ENCODE measurements around the gene FBXW5.

Gene FBXW5

GRCh38 chr9:136934277-136934676 is 10.3 kb downstream of the FBXW5 start:
- DNase-seq (ENCODE audit: low spot score), result no peak

- no peak for DNase-seq (ENCODE audit: low spot score)
Measured at GRCh38 chr9:136931611-136932130, 12.9 kb downstream of the FBXW5 start.

GRCh38 chr9:136930014-136930413 is 14.5 kb downstream of the FBXW5 start:
- no peak for DNase-seq (ENCODE audit: low spot score)

GRCh38 chr9:136928591-136928990 is 15.9 kb downstream of the FBXW5 start:
- no peak for DNase-seq (ENCODE audit: low spot score)

GRCh38 chr9:136927343-136928271 is 16.9 kb downstream of the FBXW5 start:
- DNase-seq (ENCODE audit: low spot score), result no peak

GRCh38 chr9:136926749-136927148 is 17.8 kb downstream of the FBXW5 start:
- no peak for DNase-seq (ENCODE audit: low spot score)

GRCh38 chr9:136926154-136926704 is 18.3 kb downstream of the FBXW5 start:
- DNase-seq (ENCODE audit: low spot score), result no peak

- no peak for DNase-seq (ENCODE audit: low spot score)
Measured at GRCh38 chr9:136925414-136926153, 19.0 kb downstream of the FBXW5 start.

- DNase-seq (ENCODE audit: low spot score), result no peak
Measured at GRCh38 chr9:136923881-136924280, 20.7 kb downstream of the FBXW5 start.

GRCh38 chr9:136922540-136922939 is 22.0 kb downstream of the FBXW5 start:
- DNase-seq (ENCODE audit: low spot score), result no peak

- DNase-seq (ENCODE audit: low spot score), result no peak
Measured at GRCh38 chr9:136921718-136922117, 22.8 kb downstream of the FBXW5 start.

- DNase-seq (ENCODE audit: low spot score), result no peak
Measured at GRCh38 chr9:136921307-136921706, 23.2 kb downstream of the FBXW5 start.

GRCh38 chr9:136920734-136921231 is 23.8 kb downstream of the FBXW5 start:
- DNase-seq (ENCODE audit: low spot score), result no peak

GRCh38 chr9:136920069-136920468 is 24.5 kb downstream of the FBXW5 start:
- DNase-seq (ENCODE audit: low spot score), result no peak

GRCh38 chr9:136917902-136918301 is 26.6 kb downstream of the FBXW5 start:
- DNase-seq (ENCODE audit: low spot score), result no peak

- no peak for DNase-seq (ENCODE audit: low spot score)
Measured at GRCh38 chr9:136916330-136917184, 28.0 kb downstream of the FBXW5 start.

GRCh38 chr9:136915632-136916329 is 28.8 kb downstream of the FBXW5 start:
- no peak for DNase-seq (ENCODE audit: low spot score)

GRCh38 chr9:136913701-136914438 is 30.7 kb downstream of the FBXW5 start:
- no peak for DNase-seq (ENCODE audit: low spot score)

GRCh38 chr9:136910901-136911245 is 33.7 kb downstream of the FBXW5 start:
- no peak for DNase-seq (ENCODE audit: low spot score)

Data from left forelimb (tissue), 1 donor.